WI38 (cell line): ENCODE data around the gene RASGRF2.

Source experiments
- H3K4me3 ChIP-seq: 2 replicates; pipeline ENCODE4 v1.5.1; 2011; ENCODE audit warnings: low read depth, mild to moderate bottlenecking, control low read depth, low read length
- CTCF ChIP-seq: IDR thresholded peaks from 2 replicates; pipeline ENCODE4 v1.5.1; 2012; ENCODE audit warnings: low read depth, mild to moderate bottlenecking, control low read depth, low read length

Gene RASGRF2

GRCh38 chr5:81182396-81183390, 222.5 kb downstream of the RASGRF2 start:
- no peak for TF ChIP-seq CTCF
- H3K4me3 ChIP-seq = no peak overlapping the region

GRCh38 chr5:81183811-81184748, 223.9 kb downstream of the RASGRF2 start:
- no peak overlapping the region for H3K4me3 ChIP-seq
- no peak for TF ChIP-seq CTCF

GRCh38 chr5:81184749-81185110, 224.6 kb downstream of the RASGRF2 start:
- TF ChIP-seq CTCF = no peak
- H3K4me3 ChIP-seq = no peak overlapping the region

GRCh38 chr5:81187885-81188284, 227.7 kb downstream of the RASGRF2 start:
- TF ChIP-seq CTCF = no peak
- H3K4me3 ChIP-seq = no peak overlapping the region

DNA sequence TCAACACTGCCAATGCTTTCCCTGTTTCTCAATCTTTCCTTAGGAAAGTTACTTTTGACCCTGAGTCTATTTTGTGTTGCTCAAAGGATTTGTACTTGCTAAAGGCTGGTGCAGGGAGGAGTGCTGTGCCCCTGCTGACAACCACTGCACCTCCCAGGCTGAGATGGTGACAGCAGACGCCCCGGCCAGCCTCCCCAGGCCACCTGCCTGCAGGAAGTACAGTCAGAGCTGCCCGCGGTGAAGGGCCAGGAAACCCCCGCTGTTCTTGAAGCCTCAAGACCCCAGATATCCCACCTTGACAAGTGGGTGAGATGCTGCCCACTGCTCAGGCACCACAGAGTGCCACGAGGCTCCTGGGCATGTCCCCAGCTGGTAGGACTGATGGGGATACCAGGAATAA, 228.8 kb downstream of the RASGRF2 start:
- no peak for TF ChIP-seq CTCF

GRCh38 chr5:81189875-81190498, 229.8 kb downstream of the RASGRF2 start:
- no peak for TF ChIP-seq CTCF
- no peak overlapping the region for H3K4me3 ChIP-seq

More for the DNA sequence above, 228.8 kb downstream of the RASGRF2 start:
- no peak overlapping the region for H3K4me3 ChIP-seq
